Measurements from ENCODE around the gene ARHGAP21. TPM values are rescaled to one million over a fixed set of nuclear protein-coding genes. Genes with fewer than 3 reads are reported as not detected.
A peak's percentile ranks its signal among the peaks of the same experiment; 100 is the strongest.
"Not testable (repeated sequence)": the region's sequence is repeated elsewhere in the genome, so short reads cannot be mapped to it uniquely, and the experiment has no call there.

Gene ARHGAP21
- total RNA-seq, 2 donors from 2014 or later: 84.9 to 107 TPM

- Histone ChIP-seq H3K4me1 (no peaks in the 10 kb centered on the region), H3K36me3 (no peaks in the 10 kb centered on the region), H3K27ac (no peak overlapping the region), H3K9me3 (no peaks in the 10 kb centered on the region), H3K27me3 (no peaks in the 10 kb centered on the region), H3K9ac (ENCODE audit: low read depth in 2 of 2, low read length in 2 of 2) (no peak overlapping the region), H3K4me3 (no peak overlapping the region)
- DNase-seq: no peak
- intact Hi-C loops (cut with DNase I): no loop called here
- TF ChIP-seq CTCF (IDR thresholded peaks at IDR 0.05): no peak
These were observed 100.8 kb downstream of the ARHGAP21 start for GRCh38 chr10:24622781-24623301.

- H3K9me3 ChIP-seq: not testable (repeated sequence)
These were observed 102.5 kb downstream of the ARHGAP21 start for GRCh38 chr10:24621035-24621795.

GRCh38 chr10:24619994-24620310 lies 103.7 kb downstream of the ARHGAP21 start:
- not testable (repeated sequence) for H3K9ac ChIP-seq (ENCODE audit: low read depth in 2 of 2, low read length in 2 of 2); H3K4me1 ChIP-seq; H3K9me3 ChIP-seq; DNase-seq; H3K4me3 ChIP-seq; H3K27me3 ChIP-seq; H3K36me3 ChIP-seq; H3K27ac ChIP-seq
- intact Hi-C loops (cut with DNase I): loop anchor here (10.0 kb wide), 1 partner anchor 465 kb away; no protein-coding TSS in a partner anchor

More at GRCh38 chr10:24621035-24621795, 102.5 kb downstream of the ARHGAP21 start:
- H3K27ac ChIP-seq; H3K9ac ChIP-seq (ENCODE audit: low read depth in 2 of 2, low read length in 2 of 2); intact Hi-C loops (cut with DNase I); DNase-seq; H3K4me1 ChIP-seq; H3K4me3 ChIP-seq; H3K36me3 ChIP-seq; H3K27me3 ChIP-seq: not testable (repeated sequence)

GRCh38 chr10:24619291-24619993 lies 104.2 kb downstream of the ARHGAP21 start:
- not testable (repeated sequence) for DNase-seq; H3K36me3 ChIP-seq; H3K4me1 ChIP-seq; H3K9me3 ChIP-seq; H3K27ac ChIP-seq; H3K9ac ChIP-seq (ENCODE audit: low read depth in 2 of 2, low read length in 2 of 2); H3K27me3 ChIP-seq; H3K4me3 ChIP-seq
- intact Hi-C loops (cut with DNase I): loop anchor here (10.0 kb wide), 1 partner anchor 465 kb away; no protein-coding TSS in a partner anchor

GRCh38 chr10:24618401-24618800 lies 105.3 kb downstream of the ARHGAP21 start:
- no peak for TF ChIP-seq CTCF (IDR thresholded peaks at IDR 0.05)
- Histone ChIP-seq H3K4me3 (no peak overlapping the region), H3K9me3 (no peaks in the 10 kb centered on the region), H3K27me3 (no peaks in the 10 kb centered on the region), H3K9ac (ENCODE audit: low read depth in 2 of 2, low read length in 2 of 2) (no peak overlapping the region), H3K27ac (no peak overlapping the region), H3K36me3 (no peaks in the 10 kb centered on the region), H3K4me1 (no peaks in the 10 kb centered on the region)
- intact Hi-C loops (cut with DNase I): loop anchor here (10.0 kb wide), 1 partner anchor 466 kb away; no protein-coding TSS in a partner anchor
- no peak for DNase-seq

- no peaks in the 10 kb centered on the region for H3K4me1 ChIP-seq
- no peaks in the 10 kb centered on the region for H3K27me3 ChIP-seq
- intact Hi-C loops (cut with DNase I): loop anchor here (10.0 kb wide), 1 partner anchor 467 kb away; no protein-coding TSS in a partner anchor
- no peaks in the 10 kb centered on the region for H3K36me3 ChIP-seq
- H3K4me3 ChIP-seq: no peak overlapping the region
- no peak overlapping the region for H3K27ac ChIP-seq
- peak; percentile 87 for TF ChIP-seq CTCF (IDR thresholded peaks at IDR 0.05)
- no peak overlapping the region for H3K9ac ChIP-seq (ENCODE audit: low read depth in 2 of 2, low read length in 2 of 2)
- DNase-seq: peak; percentile 71
- no peaks in the 10 kb centered on the region for H3K9me3 ChIP-seq
These were observed 105.8 kb downstream of the ARHGAP21 start for GRCh38 chr10:24617771-24618396.

Data from colonic mucosa (tissue), 4 donors.